Forelimb muscle (tissue), 1 donor: ENCODE measurements around the gene DDX31. TPM values are rescaled to one million over a fixed set of nuclear protein-coding genes. Genes with fewer than 3 reads are reported as not detected.

ENCODE experiments used
- DNase-seq: peaks from one replicate; pipeline ENCODE4 v3.0.0-alpha.2; 2013; ENCODE audit warnings: low read depth
- polyA plus RNA-seq: library from polyadenylated mRNA; unstranded; fragments of 120-200 nt; gene quantifications from one replicate; pipeline ENCODE4 v1.2.1, GENCODE V29; 2013; ENCODE audit not compliant: insufficient read length

The DDX31 gene
- polyA plus RNA-seq, 1 donor = 8.9 TPM

DNA sequence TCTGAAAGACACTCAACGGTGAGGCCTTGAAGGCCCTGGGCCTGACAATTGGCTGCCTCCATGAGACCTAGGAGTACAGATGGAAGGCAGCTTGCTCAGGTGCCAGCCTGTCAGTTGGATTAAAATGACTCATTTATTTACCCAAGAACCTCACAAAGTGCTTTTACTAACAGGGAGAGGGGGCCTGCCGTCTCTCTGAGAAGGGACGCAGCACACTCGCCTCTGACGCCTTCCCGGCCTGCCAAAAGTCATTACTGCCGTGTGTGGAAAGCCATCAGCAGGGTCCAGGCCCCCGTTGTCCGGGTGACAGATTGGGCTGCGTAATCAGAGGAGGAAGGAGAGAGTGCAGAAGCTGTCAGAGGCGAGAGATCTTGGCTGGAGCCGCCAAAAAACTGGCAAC lies 32.4 kb downstream of the DDX31 start:
- DNase-seq = no peak

DNA sequence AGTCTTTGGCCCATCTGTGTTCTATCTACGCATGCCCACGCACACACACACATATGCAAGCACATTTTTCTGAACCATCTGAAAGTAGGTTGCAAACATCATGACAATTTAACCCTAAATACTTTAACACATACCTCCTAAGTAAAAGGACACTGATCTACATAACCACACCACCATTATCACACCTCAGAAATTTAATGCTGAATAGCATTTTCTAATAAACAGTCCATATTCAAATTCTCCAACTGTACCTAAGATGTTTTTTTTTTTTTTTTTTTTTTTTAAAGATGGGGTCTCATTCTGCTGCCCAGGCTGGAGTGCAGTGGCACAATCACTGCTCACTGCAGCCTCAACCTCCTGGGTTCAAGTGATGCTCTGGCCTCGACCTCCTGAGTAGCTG lies 35.5 kb downstream of the DDX31 start:
- no peak for DNase-seq

DNA sequence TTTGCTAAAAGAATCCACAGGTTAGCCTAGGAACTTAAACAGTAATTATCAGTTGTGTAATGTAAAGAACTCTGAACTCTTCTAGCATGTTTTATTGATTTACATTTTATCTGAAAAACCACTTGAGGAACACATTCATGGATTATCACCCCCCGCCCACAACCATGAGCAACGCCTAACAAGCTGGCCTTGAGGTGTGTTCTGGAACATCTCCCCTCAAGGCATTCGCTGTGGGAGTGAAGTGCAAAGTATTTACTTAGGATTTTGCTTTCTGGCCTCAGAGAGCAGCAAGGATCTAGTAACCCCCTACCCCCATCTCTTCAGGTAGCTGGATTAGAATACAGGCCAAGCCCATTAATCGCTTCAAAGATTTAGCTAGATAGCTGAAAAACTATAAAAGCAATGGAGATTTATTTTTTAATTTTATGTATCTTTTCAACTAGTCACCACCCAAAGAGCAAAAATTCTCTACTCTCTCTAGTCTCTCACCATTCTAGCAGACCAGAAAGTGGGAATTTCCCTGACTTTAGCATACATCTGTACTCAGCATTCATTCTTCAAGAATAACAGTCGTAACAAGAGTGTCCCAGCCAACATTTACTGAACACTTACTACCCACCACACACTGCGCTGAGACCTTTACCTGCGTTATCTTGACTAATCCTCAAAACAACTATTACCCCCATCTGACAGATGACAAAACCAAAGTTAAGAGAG lies 37.2 kb downstream of the DDX31 start:
- no peak for DNase-seq

DNA sequence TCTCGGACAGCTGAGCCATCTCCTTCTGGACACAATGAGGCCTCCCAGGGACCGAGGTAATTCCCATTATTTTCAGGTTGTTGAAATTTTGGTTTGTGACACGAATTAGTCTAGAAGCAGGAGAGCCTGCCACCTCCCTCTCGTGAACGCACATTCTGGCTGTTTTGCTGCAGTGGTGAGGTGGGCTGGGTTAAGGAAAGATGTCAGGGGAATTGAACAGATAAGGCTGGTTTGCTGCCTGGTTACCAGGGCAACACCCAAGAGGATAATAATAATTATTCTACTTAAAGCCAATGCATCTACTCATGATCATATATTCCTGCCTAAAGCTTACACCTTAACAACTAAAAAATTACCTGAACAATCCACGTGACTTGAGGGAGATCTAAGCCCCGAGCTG lies 38.1 kb downstream of the DDX31 start:
- DNase-seq = no peak

DNA sequence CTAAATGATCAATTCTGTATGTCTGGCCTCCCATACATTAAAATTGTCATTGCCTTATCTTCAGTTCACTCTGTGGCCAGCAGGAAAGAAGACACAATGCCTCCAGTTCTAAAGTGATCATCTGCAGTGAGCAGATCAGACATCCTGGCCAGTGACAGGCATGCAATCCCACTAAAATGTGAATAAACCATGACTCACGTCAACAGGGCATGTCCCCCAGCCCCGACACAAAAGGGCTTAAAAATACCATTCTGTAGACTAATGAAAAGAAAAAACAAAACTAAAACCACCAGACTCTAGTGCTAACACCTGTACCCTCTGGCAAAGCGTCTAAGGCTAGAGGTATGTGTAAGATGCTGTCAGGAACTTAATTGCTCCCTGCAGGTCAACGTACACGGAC lies 38.5 kb downstream of the DDX31 start:
- no peak for DNase-seq

DNA sequence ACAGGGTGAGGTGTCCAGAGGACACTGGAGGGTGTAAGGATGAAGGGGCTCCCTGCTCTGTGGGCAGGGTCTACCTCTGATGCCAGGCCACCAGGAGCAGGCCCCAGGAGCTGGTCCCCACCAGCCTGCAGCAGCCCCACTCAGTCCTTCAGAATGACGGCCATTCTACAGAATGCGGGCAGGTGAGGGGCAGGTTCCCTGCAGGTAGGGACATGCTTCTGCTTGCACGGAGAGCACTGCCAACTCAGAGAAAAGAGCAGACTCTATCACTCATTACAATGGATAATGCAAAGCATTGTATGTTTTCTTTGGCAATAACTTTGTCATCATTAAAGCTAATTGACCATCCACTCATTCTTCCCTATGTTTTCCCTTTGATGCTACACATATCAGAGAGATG lies 39.0 kb downstream of the DDX31 start:
- no peak for DNase-seq

DNA sequence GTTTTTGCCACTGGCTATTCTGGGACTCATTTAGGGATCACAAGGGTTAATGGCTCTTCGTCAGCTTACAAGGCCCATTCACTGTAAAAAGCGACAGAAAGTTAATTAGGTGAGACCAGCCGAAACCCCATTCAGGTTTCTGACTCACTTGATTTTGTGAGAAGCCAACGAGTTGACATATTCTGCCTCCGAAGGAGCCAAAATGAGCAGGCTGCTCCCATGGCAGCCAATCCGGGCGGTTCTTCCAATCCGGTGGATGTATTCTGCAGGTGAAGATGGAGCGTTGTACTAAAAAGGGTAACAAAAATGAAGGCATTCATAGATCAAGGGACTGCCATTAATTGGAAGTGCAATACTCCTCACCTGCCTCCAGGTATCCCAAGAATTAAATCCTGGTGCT lies 39.7 kb downstream of the DDX31 start:
- no peak for DNase-seq

DNA sequence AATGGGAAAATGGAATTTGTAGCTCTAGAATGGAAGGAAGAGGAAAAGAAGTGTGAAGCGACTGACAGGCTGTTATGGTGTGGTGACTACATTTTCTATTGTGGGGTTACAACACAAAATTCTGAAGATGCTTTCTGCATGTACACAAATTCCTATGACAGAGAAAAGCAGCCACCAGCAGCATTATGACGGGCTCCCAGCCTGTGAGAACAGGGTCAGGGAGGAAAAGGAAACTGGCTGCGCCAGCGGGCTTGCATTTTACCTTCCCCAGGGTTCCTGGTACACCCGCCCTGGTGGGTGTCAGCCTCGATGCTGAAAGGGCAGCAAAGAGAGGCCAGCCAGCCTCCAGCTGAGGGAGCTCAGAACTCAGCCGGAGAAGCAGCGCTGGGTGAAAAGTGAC lies 41.0 kb downstream of the DDX31 start:
- DNase-seq = no peak

DNA sequence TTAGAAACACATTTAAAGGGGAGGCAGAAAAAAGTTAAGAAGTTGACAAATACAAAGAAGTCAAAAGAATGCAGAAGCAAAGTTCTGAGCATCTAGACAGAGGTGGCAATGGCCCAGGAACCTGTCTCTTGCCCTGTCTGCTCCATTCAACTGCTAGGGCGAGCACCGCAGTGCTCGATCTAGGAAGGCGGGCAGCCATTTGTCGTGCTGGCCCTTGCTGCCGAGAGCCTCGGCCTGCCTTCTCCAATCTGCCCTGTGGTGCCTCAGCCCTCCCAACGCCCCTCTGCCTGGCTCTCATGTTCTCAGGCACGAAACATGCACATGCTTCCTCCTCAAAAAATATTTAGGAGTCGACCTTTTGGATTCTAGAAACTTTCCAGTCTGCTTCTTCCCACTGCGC lies 42.2 kb downstream of the DDX31 start:
- DNase-seq = no peak

DNA sequence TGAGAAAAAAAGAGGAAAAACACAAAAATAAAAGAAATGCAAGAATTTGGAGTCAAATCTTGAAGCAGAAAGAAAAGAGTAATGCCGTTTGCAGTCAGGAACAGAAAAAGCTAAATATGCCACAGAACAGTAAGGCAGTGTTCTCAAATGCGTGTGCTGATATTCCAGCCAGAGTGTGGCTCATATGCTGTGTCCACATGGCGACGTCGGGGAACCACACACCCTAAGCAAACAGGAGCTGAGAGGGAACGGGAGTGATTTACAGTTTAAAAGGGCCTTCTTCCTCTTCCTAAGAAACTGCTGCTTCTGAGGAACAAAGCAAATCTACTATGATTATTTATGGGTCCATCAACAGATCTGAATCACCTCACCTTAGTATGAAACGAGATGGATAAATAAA lies 42.7 kb downstream of the DDX31 start:
- DNase-seq = no peak

DNA sequence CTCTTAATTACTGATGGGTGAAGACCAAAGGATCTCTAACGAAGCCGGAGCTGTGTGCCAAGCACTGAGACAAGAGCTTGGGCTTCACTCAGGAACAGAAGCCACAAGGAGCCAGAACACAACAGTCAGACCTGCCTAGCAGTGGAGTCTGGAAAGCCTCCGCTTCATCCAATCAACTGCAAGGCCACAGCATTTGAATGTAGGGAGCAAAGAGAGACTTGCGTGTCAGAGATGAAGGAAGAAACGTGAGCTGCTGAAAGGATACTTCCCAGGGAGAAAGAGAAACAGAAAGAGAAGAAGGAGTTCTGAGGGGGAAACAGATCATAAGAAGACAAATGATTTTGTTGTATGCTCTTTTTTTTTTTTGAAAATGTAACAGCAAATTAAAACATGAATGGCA lies 43.5 kb downstream of the DDX31 start:
- no peak for DNase-seq

DNA sequence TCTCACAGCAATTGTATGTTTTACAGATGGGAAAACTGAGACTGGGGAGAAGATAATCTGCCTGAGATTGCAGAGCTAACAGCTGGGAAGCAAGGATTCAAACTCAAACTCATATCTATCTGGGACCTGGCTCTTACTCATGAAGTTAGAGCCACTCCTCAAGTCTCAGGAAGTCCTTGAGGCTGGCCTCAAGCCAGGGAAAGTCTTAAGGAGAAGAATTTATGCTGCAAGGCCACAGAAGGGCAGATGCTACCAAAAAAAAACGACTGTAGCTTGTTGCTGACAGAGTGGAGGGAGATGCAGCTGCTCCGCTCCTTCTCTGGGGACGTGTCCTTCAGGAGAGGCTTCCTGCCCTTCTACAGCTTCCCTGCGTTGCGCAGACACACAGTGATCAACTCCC lies 47.6 kb downstream of the DDX31 start:
- no peak for DNase-seq

DNA sequence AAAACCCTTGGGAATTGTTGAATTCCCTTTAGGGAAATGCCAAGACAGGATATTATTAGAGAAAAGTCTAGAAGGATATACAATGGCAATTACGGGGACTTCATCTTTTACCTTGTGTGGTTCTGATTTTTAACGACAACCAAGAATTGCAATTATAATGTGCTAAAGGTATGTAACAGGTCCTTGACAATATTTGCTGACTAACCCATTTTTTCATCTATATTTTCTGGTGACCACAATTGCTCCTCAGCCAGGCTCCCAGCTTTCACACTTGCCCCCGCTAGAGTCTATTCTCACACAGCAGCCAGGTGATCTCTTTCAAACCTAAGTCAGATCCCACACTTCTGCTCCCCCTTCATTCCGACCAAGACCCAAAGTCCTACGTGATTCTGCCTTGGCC lies 53.1 kb downstream of the DDX31 start:
- no peak for DNase-seq

DNA sequence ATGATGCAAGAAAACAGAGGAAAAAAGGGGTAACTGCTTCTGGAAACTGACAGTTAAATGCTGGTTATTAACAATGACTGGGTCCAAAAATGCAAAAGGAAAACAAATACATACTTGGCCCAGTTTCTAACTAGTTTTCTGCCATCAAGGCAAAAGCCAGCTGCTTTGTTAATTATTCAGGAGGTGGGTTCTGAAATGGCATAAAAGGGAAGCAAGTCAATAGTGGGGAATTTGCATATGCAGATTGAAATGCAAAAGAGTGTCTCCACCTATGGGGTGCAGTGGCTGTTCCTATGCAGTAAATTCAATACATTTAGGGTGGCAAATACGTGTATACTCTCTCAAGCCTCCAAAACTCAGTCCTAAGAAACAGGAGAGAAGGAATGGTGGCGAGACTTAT lies 54.0 kb downstream of the DDX31 start:
- no peak for DNase-seq

DNA sequence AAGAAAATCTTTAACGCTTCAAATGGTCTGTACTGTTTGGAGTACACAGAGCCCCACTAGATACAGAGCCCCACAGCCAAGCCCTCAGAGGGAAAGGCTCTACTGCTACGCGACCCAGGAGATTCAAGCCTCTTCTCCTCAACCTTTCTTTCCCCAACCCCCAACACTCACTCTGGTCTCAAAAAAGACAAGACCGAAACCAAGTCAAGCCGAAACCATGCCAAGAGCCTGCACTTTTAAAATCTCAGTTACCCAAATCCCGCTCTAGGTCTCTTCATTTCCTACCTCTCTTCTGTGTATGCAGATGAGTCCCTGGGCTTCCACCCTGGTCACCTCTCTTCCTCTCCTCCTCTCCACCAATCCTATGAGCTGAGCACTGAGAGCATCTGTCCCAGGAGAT lies 55.5 kb downstream of the DDX31 start:
- no peak for DNase-seq

DNA sequence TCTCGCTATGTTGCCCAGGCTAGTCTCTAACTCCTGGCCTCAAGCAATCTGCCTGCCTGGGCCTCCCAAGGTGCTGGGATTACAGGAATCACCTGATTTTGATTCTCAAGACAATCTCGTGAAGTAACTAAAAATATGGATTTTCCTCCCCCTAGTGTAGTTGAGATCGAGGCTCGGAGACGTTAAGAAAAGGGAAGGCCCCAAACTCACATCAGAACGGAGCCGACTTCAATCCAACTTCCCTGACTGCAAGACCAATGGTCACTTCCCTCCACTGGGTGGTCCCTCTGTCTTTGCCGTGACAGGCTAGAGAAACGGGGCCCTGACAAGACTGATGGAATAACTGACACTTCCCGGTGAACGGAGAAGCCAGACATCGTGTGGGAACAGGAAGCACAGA lies 59.1 kb downstream of the DDX31 start:
- no peak for DNase-seq

DNA sequence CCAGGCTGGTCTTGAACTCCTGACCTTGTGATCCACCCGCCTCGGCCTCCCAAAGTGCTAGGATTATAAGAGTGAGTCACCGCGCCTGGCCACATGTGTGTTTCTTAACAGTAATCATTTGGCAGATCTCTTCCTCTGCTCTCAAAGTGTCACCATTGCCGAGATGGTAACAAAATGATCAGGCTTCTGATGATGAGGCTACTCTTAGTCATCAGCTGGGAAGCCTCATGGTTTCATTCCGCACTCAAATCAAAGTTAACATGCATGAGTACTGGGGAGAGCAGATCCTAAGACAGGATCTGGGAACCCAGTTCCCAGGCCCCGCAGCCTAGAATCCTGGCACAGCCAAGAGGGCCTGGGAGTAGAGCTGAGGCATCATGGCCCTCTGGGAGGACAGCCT lies 60.0 kb downstream of the DDX31 start:
- DNase-seq = no peak

DNA sequence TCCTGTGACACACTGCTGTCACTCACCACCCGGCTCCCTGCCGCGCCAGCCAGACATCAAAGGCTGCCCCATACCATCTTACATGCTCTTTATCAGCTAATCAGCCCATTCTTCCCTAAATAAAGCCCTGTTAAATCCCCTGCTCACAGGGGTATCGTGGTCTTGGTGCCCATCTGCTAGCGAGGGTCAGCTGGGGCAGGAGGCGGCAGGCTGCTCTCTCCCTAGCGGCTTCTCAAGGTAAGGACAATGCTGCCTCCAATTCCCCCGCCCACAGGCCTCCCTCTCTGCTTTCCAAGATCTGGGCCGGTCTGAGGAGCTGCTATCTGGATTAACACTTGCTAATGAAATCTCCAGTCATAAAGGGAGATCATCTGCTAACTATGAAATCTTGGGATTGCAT lies 60.6 kb downstream of the DDX31 start:
- DNase-seq = no peak

DNA sequence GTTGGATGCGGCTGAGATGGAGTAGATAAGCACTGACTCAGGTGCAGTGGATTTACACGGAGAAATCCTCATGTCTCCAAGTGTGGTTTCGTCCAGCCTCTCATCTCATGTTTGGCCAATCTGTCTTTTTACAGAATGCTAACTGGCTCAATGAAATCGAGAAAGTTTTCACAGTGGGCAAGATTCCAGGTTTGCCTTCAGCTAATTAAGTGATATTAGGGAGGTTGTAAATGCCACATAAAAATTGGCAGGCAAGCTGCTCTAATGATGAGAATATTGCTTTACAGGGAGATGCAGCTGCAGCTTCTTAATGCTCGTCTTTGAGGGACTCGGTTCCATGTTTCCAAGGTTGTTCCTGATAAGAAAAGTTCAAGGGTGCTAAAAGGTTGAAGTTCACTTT lies 63.7 kb downstream of the DDX31 start:
- DNase-seq = no peak

DNA sequence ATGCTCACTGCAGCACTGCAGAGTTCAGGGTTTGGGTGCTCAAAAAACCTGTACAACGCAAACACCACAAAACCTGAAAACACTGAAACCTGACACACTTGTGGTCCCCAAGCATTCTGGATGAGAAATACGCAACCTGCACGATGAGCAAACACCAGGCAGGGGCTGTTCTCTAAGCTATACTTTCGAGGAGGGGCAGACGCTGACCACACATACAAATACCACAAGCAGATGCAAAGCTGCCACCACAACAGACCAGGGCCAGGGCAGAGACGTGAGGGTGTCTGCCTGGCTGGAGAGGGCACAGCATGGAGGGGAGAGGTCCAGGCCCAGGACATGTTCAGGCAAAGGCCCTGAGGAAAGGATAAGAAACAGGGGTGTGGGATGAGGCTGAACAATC lies 64.4 kb downstream of the DDX31 start:
- no peak for DNase-seq

DNA sequence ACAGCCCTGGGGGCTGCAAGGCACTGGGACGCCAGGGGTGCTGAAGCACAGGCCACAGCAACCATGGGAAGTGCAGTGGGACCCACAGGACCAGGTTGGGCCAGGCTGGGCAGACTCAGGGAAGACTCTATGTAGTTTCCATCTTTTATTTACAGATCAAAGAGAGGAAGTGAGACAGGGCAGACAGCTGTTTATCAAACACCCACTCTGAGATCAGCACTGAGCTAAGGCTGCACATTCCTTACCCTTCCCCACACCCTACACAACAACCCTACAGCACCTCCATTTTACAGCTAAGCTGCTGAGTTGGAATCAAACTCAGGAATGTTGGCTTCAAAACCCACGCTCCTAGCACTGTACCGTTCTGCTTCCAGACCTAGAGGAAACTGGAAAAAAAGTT lies 67.6 kb downstream of the DDX31 start:
- no peak for DNase-seq

DNA sequence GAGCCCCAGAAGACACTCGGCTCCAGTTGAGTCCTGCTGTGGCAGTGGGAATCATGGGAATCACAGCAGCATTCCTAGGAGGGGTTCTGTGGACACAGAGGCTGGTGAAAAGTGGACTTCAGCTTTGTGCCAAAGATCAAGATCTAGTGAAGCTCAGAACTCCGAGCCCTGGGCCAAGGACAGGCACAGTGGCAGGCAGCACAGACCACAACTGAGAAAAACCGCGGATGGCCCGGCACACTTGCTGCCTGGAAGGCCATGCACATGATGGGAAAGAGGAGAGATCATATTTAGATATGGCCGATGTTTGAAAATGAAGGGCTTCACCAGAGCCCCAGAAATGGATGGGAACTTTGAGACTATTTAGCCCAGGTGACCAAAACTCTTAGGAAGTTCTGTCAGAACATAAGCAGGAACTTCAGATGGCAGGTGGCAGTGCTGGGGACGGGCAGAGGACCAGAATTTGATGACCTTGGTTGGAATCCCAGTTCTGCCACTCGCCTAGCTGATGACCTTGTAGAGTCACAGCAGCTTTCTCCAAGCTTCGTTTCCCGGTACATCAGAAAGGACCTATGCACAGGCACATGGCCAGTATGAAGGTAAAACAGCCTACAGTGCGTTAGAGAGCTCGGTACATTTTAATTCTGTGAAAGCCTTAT lies 69.3 kb downstream of the DDX31 start:
- DNase-seq = no peak

DNA sequence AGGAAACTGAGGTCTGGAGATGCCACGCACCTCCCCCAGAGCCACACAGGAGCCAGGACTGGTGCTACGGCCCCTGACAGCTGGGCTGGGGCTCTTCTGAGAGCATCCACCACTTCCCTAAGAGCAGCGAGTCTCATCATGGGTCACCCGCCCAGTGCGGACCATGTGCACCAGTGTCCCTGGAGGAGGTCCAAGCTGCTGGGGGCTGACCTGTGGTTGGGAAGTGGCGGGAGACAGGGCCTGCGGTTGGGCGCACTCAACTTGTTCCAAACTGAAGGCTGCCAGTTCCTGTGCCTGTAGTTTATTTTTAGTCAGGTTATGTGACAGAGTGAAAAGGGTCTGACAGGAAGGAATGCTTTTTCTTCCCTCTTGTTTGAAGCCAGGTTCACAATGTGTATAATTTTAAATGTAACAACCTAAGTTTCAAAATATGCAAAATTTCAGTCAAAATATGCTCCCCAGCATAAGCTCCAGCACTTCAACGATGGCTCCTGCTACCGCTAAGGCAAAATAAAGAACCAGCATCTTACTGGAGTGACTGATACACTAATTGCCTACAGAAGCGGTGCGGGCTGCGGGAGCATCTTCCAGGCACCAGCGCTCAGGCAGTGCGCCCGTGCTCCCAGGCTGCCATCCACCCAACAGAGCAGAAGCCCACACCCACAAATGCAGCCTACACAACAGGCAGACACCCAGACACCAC lies 72.6 kb downstream of the DDX31 start:
- DNase-seq = no peak
